Measurements from ENCODE around the gene FAM180B.
A peak's percentile ranks its signal among the peaks of the same experiment; 100 is the strongest.
"Not testable (repeated sequence)": the region's sequence is repeated elsewhere in the genome, so short reads cannot be mapped to it uniquely, and the experiment has no call there.

The FAM180B gene

DNA sequence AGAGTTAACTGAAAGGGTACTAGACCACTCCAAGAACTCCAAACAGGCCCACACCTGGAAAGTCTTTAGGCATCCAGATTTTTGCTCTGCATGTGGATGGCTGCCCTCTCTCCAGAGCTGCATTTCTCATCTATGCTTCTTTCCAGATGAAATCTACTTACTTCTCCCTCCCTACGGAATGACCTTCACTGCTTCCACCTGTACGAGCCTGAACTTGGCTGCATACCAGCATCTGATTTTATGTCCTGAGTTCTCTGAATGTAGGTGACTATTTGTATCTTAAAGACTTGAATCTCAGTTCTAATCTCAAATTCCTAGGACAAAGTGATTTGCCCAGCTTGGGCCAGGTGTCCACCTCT lies 46.8 kb upstream of the FAM180B start:
- no peak for ATAC-seq

DNA sequence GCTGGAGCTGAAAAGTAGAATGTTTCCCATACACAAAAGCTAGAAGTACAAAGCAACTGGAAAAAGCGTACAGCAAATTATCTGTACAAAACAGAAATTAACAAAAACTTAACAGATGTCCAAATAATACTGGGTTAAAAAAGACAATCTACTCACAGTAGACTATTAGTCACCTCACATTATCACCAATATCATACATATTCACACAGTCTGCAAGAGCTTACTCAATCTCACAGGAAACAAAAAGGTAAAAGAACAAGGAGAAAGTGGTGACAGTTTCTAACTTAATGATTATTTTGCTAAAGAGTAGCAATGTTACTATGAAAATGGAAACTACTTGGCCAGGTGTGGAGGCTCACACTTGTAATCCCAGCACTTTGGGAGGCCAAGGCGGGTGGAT lies 45.4 kb upstream of the FAM180B start:
- 0 out of 3 replicates have a peak, but pooled peaks have one; percentile 8 for ATAC-seq
- TF ChIP-seq TCF4 (CRISPR knock-in tag; IDR thresholded peaks at IDR 0.05; ENCODE audit: borderline replicate concordance) = no peak
- no peak for TF ChIP-seq RARB (CRISPR knock-in tag; IDR thresholded peaks at IDR 0.05)
- TF ChIP-seq ZFP3 (CRISPR knock-in tag; IDR thresholded peaks at IDR 0.05) = no peak
- TF ChIP-seq BACH2 (CRISPR knock-in tag; IDR thresholded peaks at IDR 0.05; ENCODE audit: borderline replicate concordance) = no peak

More for the DNA sequence above, 46.8 kb upstream of the FAM180B start:
- TF ChIP-seq, protein P1, sequence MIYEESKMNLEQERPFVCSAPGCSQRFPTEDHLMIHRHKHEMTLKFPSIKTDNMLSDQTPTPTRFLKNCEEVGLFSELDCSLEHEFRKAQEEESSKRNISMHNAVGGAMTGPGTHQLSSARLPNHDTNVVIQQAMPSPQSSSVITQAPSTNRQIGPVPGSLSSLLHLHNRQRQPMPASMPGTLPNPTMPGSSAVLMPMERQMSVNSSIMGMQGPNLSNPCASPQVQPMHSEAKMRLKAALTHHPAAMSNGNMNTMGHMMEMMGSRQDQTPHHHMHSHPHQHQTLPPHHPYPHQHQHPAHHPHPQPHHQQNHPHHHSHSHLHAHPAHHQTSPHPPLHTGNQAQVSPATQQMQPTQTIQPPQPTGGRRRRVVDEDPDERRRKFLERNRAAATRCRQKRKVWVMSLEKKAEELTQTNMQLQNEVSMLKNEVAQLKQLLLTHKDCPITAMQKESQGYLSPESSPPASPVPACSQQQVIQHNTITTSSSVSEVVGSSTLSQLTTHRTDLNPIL (CRISPR knock-in tag; IDR thresholded peaks at IDR 0.05; ENCODE audit: low read depth) = no peak
- TF ChIP-seq, protein P2, sequence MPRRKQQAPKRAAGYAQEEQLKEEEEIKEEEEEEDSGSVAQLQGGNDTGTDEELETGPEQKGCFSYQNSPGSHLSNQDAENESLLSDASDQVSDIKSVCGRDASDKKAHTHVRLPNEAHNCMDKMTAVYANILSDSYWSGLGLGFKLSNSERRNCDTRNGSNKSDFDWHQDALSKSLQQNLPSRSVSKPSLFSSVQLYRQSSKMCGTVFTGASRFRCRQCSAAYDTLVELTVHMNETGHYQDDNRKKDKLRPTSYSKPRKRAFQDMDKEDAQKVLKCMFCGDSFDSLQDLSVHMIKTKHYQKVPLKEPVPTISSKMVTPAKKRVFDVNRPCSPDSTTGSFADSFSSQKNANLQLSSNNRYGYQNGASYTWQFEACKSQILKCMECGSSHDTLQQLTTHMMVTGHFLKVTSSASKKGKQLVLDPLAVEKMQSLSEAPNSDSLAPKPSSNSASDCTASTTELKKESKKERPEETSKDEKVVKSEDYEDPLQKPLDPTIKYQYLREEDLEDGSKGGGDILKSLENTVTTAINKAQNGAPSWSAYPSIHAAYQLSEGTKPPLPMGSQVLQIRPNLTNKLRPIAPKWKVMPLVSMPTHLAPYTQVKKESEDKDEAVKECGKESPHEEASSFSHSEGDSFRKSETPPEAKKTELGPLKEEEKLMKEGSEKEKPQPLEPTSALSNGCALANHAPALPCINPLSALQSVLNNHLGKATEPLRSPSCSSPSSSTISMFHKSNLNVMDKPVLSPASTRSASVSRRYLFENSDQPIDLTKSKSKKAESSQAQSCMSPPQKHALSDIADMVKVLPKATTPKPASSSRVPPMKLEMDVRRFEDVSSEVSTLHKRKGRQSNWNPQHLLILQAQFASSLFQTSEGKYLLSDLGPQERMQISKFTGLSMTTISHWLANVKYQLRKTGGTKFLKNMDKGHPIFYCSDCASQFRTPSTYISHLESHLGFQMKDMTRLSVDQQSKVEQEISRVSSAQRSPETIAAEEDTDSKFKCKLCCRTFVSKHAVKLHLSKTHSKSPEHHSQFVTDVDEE (CRISPR knock-in tag; IDR thresholded peaks at IDR 0.05) = no peak
- no peak for TF ChIP-seq ISL1 (CRISPR knock-in tag; IDR thresholded peaks at IDR 0.05)
- TF ChIP-seq SNAI2 (CRISPR knock-in tag; IDR thresholded peaks at IDR 0.05) = no peak
- TF ChIP-seq ZNF8 (CRISPR knock-in tag; IDR thresholded peaks at IDR 0.05) = no peak
- TF ChIP-seq ZNF70 (CRISPR knock-in tag; IDR thresholded peaks at IDR 0.05) = no peak
- no peak for TF ChIP-seq GLIS3 (CRISPR knock-in tag; IDR thresholded peaks at IDR 0.05)
- no peak for TF ChIP-seq TCF4 (CRISPR knock-in tag; IDR thresholded peaks at IDR 0.05; ENCODE audit: borderline replicate concordance)
- TF ChIP-seq ESRRG (CRISPR knock-in tag; IDR thresholded peaks at IDR 0.05) = no peak
- no peak for TF ChIP-seq CSDC2 (CRISPR knock-in tag; IDR thresholded peaks at IDR 0.05)
- no peak for TF ChIP-seq TOX (CRISPR knock-in tag; IDR thresholded peaks at IDR 0.05; ENCODE audit: borderline replicate concordance)
- no peak for TF ChIP-seq ZC3H10 (CRISPR knock-in tag; IDR thresholded peaks at IDR 0.05)
- TF ChIP-seq, protein P3, sequence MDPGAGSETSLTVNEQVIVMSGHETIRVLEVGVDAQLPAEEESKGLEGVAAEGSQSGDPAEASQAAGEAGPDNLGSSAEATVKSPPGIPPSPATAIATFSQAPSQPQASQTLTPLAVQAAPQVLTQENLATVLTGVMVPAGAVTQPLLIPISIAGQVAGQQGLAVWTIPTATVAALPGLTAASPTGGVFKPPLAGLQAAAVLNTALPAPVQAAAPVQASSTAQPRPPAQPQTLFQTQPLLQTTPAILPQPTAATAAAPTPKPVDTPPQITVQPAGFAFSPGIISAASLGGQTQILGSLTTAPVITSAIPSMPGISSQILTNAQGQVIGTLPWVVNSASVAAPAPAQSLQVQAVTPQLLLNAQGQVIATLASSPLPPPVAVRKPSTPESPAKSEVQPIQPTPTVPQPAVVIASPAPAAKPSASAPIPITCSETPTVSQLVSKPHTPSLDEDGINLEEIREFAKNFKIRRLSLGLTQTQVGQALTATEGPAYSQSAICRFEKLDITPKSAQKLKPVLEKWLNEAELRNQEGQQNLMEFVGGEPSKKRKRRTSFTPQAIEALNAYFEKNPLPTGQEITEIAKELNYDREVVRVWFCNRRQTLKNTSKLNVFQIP (CRISPR knock-in tag; IDR thresholded peaks at IDR 0.05; ENCODE audit: borderline replicate concordance, low read depth) = no peak
- TF ChIP-seq ZNF565 (CRISPR knock-in tag; conservative IDR thresholded peaks at IDR 0.05; ENCODE audit: low read depth) = no peak
- no peak for TF ChIP-seq BACH2 (CRISPR knock-in tag; IDR thresholded peaks at IDR 0.05; ENCODE audit: borderline replicate concordance)
- TF ChIP-seq ARNTL (CRISPR knock-in tag; IDR thresholded peaks at IDR 0.05; ENCODE audit: borderline replicate concordance, low read depth) = no peak

DNA sequence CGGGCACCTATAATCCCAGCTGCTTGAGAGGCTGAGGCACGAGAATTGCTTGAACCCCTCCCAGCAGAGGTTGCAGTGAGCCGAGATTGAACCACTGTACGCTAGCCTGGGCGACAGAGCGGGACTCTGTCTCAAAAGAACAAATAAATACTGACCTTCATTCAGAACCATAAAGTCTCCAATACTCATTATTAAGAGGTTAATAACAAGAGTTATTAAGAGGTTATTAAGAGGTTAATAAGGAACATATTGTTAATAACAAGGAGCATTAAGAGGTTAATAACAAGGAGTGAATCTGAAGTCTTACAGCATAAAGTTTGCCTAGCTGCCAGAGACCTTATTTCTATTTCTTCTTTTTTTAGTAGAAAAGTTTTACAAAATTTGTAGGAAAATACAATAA lies 41.2 kb upstream of the FAM180B start:
- TF ChIP-seq, protein P3 (CRISPR knock-in tag; IDR thresholded peaks at IDR 0.05; ENCODE audit: borderline replicate concordance, low read depth) = no peak
- no peak for TF ChIP-seq ISL1 (CRISPR knock-in tag; IDR thresholded peaks at IDR 0.05)
- no peak for TF ChIP-seq OSR1 (CRISPR knock-in tag; IDR thresholded peaks at IDR 0.05)
- TF ChIP-seq, protein P4, sequence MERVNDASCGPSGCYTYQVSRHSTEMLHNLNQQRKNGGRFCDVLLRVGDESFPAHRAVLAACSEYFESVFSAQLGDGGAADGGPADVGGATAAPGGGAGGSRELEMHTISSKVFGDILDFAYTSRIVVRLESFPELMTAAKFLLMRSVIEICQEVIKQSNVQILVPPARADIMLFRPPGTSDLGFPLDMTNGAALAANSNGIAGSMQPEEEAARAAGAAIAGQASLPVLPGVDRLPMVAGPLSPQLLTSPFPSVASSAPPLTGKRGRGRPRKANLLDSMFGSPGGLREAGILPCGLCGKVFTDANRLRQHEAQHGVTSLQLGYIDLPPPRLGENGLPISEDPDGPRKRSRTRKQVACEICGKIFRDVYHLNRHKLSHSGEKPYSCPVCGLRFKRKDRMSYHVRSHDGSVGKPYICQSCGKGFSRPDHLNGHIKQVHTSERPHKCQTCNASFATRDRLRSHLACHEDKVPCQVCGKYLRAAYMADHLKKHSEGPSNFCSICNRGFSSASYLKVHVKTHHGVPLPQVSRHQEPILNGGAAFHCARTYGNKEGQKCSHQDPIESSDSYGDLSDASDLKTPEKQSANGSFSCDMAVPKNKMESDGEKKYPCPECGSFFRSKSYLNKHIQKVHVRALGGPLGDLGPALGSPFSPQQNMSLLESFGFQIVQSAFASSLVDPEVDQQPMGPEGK (CRISPR knock-in tag; IDR thresholded peaks at IDR 0.05; ENCODE audit: borderline replicate concordance) = no peak
- ATAC-seq = no peak

DNA sequence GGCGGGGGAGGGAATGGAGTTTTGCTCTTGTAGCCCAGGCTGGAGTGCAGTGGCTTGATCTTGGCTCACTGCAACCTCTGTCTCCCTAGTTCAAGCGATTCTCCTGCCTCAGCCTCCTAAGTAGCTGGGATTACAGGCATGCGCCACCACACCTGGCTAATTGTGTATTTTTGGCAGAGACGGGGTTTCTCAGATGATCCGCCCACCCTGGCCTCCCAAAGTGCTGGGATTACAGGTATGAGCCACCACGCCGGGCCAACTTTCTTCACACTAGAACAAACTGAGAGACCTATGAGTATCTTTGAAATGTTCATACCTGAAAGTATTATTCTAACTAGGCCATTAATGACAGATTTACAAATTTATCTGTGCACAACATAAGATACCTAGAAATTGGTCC lies 40.2 kb upstream of the FAM180B start:
- ATAC-seq = not testable (repeated sequence)

All from SK-N-SH treated with all-trans-retinoic acid at 6 μM for 48 hours (cell line).